Endothelial cell of umbilical vein (primary cell): Measurements from ENCODE around the gene CNTNAP2.

ENCODE experiments used
- CTCF ChIP-seq, 2 donors: IDR thresholded peaks; 1 replicate in 1 of 2; 2 replicates in 1 of 2; pipeline ENCODE4 v1.5.1; 2011; ENCODE audit warnings: low read length in 2 of 2, mild to moderate bottlenecking in 2 of 2, moderate library complexity in 2 of 2, control low read depth in 1 of 2, inconsistent platforms in 1 of 2, low read depth in 1 of 2; ENCODE audit not compliant: insufficient read depth in 1 of 2; ENCODE audit errors: extremely low read depth in 1 of 2
- MYC ChIP-seq: IDR thresholded peaks from one replicate; pipeline ENCODE4 v1.6.1; 2011; ENCODE audit warnings: mild to moderate bottlenecking, low read depth, low read length
- POLR2A ChIP-seq: IDR thresholded peaks from 2 replicates; pipeline ENCODE4 v1.6.1; 2012; ENCODE audit warnings: low read depth, mild to moderate bottlenecking, control low read depth, low read length

GRCh38 chr7:147423875-147424274, 1307.3 kb downstream of the CNTNAP2 start:
- TF ChIP-seq CTCF (IDR thresholded peaks at IDR 0.05; ENCODE audit: extremely low read depth in 1 of 2, insufficient read depth in 1 of 2, low read depth in 1 of 2, low read length in 2 of 2) (no peak), MYC (no peak), POLR2A (no peak)
